H9 (cell line): ENCODE data around the gene HS6ST3. TPM values are rescaled to one million over a fixed set of nuclear protein-coding genes. Genes with fewer than 3 reads are reported as not detected.

Experiments used
- DNase-seq: peaks from one replicate; pipeline ENCODE4 v3.0.0-alpha.2; 2017
- H2AFZ ChIP-seq: one replicate; pipeline ENCODE4 v1.6.1; 2013; ENCODE audit warnings: mild to moderate bottlenecking, low read length, control low read depth, moderate library complexity
- H2AK5ac ChIP-seq: 2 replicates; pipeline ENCODE4 v1.6.1; 2013; ENCODE audit warnings: low read length, control low read depth, mixed read lengths; ENCODE audit not compliant: insufficient read length
- H2BK120ac ChIP-seq: one replicate; pipeline ENCODE4 v1.6.1; 2013; ENCODE audit warnings: low read depth, mild to moderate bottlenecking, low read length, control low read depth, inconsistent platforms; ENCODE audit not compliant: poor library complexity, severe bottlenecking
- H2BK12ac ChIP-seq: 2 replicates; pipeline ENCODE4 v1.6.1; 2013; ENCODE audit warnings: low read length, control low read depth, mixed read lengths, low read depth; ENCODE audit not compliant: insufficient read length
- H2BK15ac ChIP-seq: 2 replicates; pipeline ENCODE4 v1.6.1; 2013; ENCODE audit warnings: low read depth, low read length, control low read depth
- H2BK20ac ChIP-seq: one replicate; pipeline ENCODE4 v1.6.1; 2013; ENCODE audit warnings: low read depth, mild to moderate bottlenecking, low read length, control low read depth, inconsistent platforms; ENCODE audit not compliant: poor library complexity, severe bottlenecking
- H2BK5ac ChIP-seq: 2 replicates; pipeline ENCODE4 v1.6.1; 2013; ENCODE audit warnings: low read length, control low read depth, mixed read lengths; ENCODE audit not compliant: insufficient read length
- H3K14ac ChIP-seq: 2 replicates; pipeline ENCODE4 v1.6.1; 2013; ENCODE audit warnings: low read length, control low read depth; ENCODE audit not compliant: insufficient read depth
- H3K18ac ChIP-seq: 2 replicates; pipeline ENCODE4 v1.6.1; 2013; ENCODE audit warnings: low read depth, mild to moderate bottlenecking, mixed read lengths, low read length, control low read depth; ENCODE audit not compliant: insufficient read length
- H3K23ac ChIP-seq: 2 replicates; pipeline ENCODE4 v1.6.1; 2013; ENCODE audit warnings: low read length, control low read depth, mixed read lengths, low read depth; ENCODE audit not compliant: insufficient read length
- H3K23me2 ChIP-seq: 2 replicates; pipeline ENCODE4 v1.6.1; 2013; ENCODE audit warnings: low read depth, mild to moderate bottlenecking, mixed read lengths, low read length, control low read depth; ENCODE audit not compliant: insufficient read length, poor library complexity, severe bottlenecking
- H3K27ac ChIP-seq: 2 replicates; pipeline ENCODE4 v1.5.1; 2013; ENCODE audit warnings: low read length, control low read depth, mixed read lengths, low read depth; ENCODE audit not compliant: insufficient read length
- H3K27me3 ChIP-seq: 2 replicates; pipeline ENCODE4 v1.6.1; 2013; ENCODE audit warnings: low read length, control low read depth, inconsistent platforms; ENCODE audit not compliant: insufficient read depth
- H3K4ac ChIP-seq: 2 replicates; pipeline ENCODE4 v1.6.1; 2013; ENCODE audit warnings: low read depth, mild to moderate bottlenecking, control low read depth, inconsistent platforms, low read length, moderate library complexity
- H3K4me1 ChIP-seq: 2 replicates; pipeline ENCODE4 v1.6.1; 2013; ENCODE audit warnings: low read length, control low read depth, inconsistent platforms; ENCODE audit not compliant: insufficient read depth
- H3K4me2 ChIP-seq: 2 replicates; pipeline ENCODE4 v1.6.1; 2013; ENCODE audit warnings: low read length, control low read depth, mixed read lengths; ENCODE audit not compliant: insufficient read length, insufficient read depth
- H3K56ac ChIP-seq: 2 replicates; pipeline ENCODE4 v1.6.1; 2013; ENCODE audit warnings: low read depth, mild to moderate bottlenecking, mixed read lengths, low read length, control low read depth; ENCODE audit not compliant: insufficient read length
- H3K79me1 ChIP-seq: 2 replicates; pipeline ENCODE4 v1.6.1; 2013; ENCODE audit warnings: low read depth, mild to moderate bottlenecking, moderate library complexity, low read length, control low read depth, inconsistent platforms; ENCODE audit not compliant: insufficient read depth, poor library complexity, severe bottlenecking
- H3K79me2 ChIP-seq: 2 replicates; pipeline ENCODE4 v1.6.1; 2013; ENCODE audit warnings: low read length, control low read depth, inconsistent platforms; ENCODE audit not compliant: insufficient read depth
- H3K9ac ChIP-seq: 2 replicates; pipeline ENCODE4 v1.6.1; 2013; ENCODE audit warnings: low read length, control low read depth, mixed read lengths; ENCODE audit not compliant: insufficient read length; ENCODE audit errors: extremely low read depth
- H3K9me3 ChIP-seq: one replicate; pipeline ENCODE4 v1.6.1; 2013; ENCODE audit warnings: low read depth, low read length, inconsistent platforms; ENCODE audit not compliant: control insufficient read depth
- H3T11ph ChIP-seq: one replicate; pipeline ENCODE4 v1.6.1; 2013; ENCODE audit warnings: mild to moderate bottlenecking, low read length, control low read depth, inconsistent platforms
- H4K20me1 ChIP-seq: one replicate; pipeline ENCODE4 v1.6.1; 2013; ENCODE audit not compliant: control insufficient read depth, insufficient read length, insufficient read depth
- H4K5ac ChIP-seq: 2 replicates; pipeline ENCODE4 v1.6.1; 2013; ENCODE audit warnings: low read depth, mild to moderate bottlenecking, mixed read lengths, low read length, control low read depth; ENCODE audit not compliant: insufficient read length
- H4K8ac ChIP-seq: replicated peaks from 2 replicates; pipeline ENCODE4 v1.6.1; 2013; ENCODE audit warnings: low read length, control low read depth, mixed read lengths, low read depth; ENCODE audit not compliant: insufficient read length
- H4K91ac ChIP-seq: 2 replicates; pipeline ENCODE4 v1.6.1; 2013; ENCODE audit warnings: low read depth, mild to moderate bottlenecking, moderate library complexity, mixed read lengths, low read length, control low read depth; ENCODE audit not compliant: insufficient read length
- H3K27ac Mint-ChIP-seq, 3 experiments: 2 replicates in 2 of 3; 3 replicates in 1 of 3; pipeline ENCODE4 v1.8.0; 2020 to 2021; ENCODE audit warnings: mixed read lengths in 3 of 3, mild to moderate bottlenecking in 1 of 3, moderate library complexity in 1 of 3
- H3K27me3 Mint-ChIP-seq: 2 replicates; pipeline ENCODE4 v1.8.0; 2021; ENCODE audit warnings: low read depth, mild to moderate bottlenecking, moderate library complexity, mixed read lengths
- H3K36me3 Mint-ChIP-seq, 3 experiments: 2 replicates in 2 of 3; 3 replicates in 1 of 3; pipeline ENCODE4 v1.8.0; 2020 to 2021; ENCODE audit warnings: low read depth in 3 of 3, mixed read lengths in 3 of 3; ENCODE audit not compliant: insufficient read depth in 1 of 3
- H3K4me1 Mint-ChIP-seq, 2 experiments: 2 replicates each; pipeline ENCODE4 v1.8.0; 2020; ENCODE audit warnings: mixed read lengths in 2 of 2
- H3K4me3 Mint-ChIP-seq, 2 experiments: 2 replicates in 1 of 2; 3 replicates in 1 of 2; pipeline ENCODE4 v1.8.0; 2020 to 2021; ENCODE audit warnings: mild to moderate bottlenecking in 2 of 2, mixed read lengths in 2 of 2, moderate library complexity in 1 of 2
- H3K9me3 Mint-ChIP-seq, 2 experiments: 2 replicates in 1 of 2; 3 replicates in 1 of 2; pipeline ENCODE4 v1.8.0; 2020; ENCODE audit warnings: mild to moderate bottlenecking in 2 of 2, mixed read lengths in 2 of 2, moderate library complexity in 1 of 2
- CTCF ChIP-seq: fragments of 200-600 bp; sonication (generic); conservative IDR thresholded peaks from 3 replicates; pipeline ENCODE4 v1.8.0; 2021; ENCODE audit warnings: antibody characterized with exemption, mild to moderate bottlenecking
- WGBS: extraction: QIAGEN DNeasy Blood & Tissue Kit; methylation state at CpG from one replicate; pipeline ENCODE4 v1.1.7; 2013; ENCODE audit warnings: missing lambda C conversion rate, low lambda C conversion rate, mixed read lengths; ENCODE audit not compliant: insufficient read length; ENCODE audit errors: extremely low coverage; 5-methylcytosine and 5-hydroxymethylcytosine counted together
- total RNA-seq: library from RNA; stranded (reverse); gene quantifications from 2 replicates; pipeline ENCODE4 v1.2.1, GENCODE V29; 2021

HS6ST3 gene
- total RNA-seq, 1 experiment from 2014 or later, result 0.44 TPM

GRCh38 chr13:96795670-96796069, 705.8 kb downstream of the HS6ST3 start:
- no CpG with 5 or more reads among the region's 2 CpGs for WGBS
- Histone ChIP-seq H3K27ac (no peak overlapping the region), H3T11ph (no peak overlapping the region), H3K9me3 (no peaks in the 10 kb centered on the region), H3K4me1 (no peaks in the 10 kb centered on the region), H4K5ac (no peak overlapping the region), H2BK12ac (no peak overlapping the region), H3K79me1 (no peaks in the 10 kb centered on the region), H2BK15ac (no peak overlapping the region), H3K9ac (no peak overlapping the region), H4K91ac (no peak overlapping the region), H3K4ac (no peak overlapping the region), H4K20me1 (no peaks in the 10 kb centered on the region), H3K14ac (no peak overlapping the region), H3K56ac (no peak overlapping the region), H3K79me2 (no peaks in the 10 kb centered on the region), H3K23me2 (no peaks in the 10 kb centered on the region), H2AFZ (no peak overlapping the region), H2BK5ac (no peak overlapping the region), H2BK120ac (no peak overlapping the region), H3K27me3 (no peaks in the 10 kb centered on the region), H3K23ac (no peak overlapping the region), H4K8ac (no peak overlapping the region), H2BK20ac (no peak overlapping the region), H3K18ac (no peak overlapping the region), H2AK5ac (no peak overlapping the region), H3K4me2 (no peak overlapping the region)
- Mint-ChIP-seq H3K27ac (no peak overlapping the region), H3K36me3 (no peaks in the 10 kb centered on the region), H3K4me3 (no peak overlapping the region), H3K9me3 (no peaks in the 10 kb centered on the region), H3K4me1 (no peaks in the 10 kb centered on the region), H3K27me3 (no peaks in the 10 kb centered on the region; the same call in none of the 2 replicates)
- no peak for DNase-seq
- TF ChIP-seq CTCF, result no peak
